Body of pancreas (tissue), 4 donors: Measurements from ENCODE around the gene TIFAB. TPM values are rescaled to one million over a fixed set of nuclear protein-coding genes. Genes with fewer than 3 reads are reported as not detected.

Experiments
- ATAC-seq: fragments of 150-250 bp; one replicate; pipeline ENCODE4 v1.9.1; 2016
- DNase-seq, 4 donors: peaks; one replicate each; pipeline ENCODE4 v3.0.0-alpha.2; 2019
- H3K27ac ChIP-seq, 4 donors: fragments of 200-600 bp; sonication (generic); 1 replicate in 3 of 4; 2 replicates in 1 of 4; pipeline versions ENCODE4 v1.5.1 to v1.6.1; 2016 to 2019; ENCODE audit warnings: mild to moderate bottlenecking in 1 of 4, mixed read lengths in 1 of 4, moderate library complexity in 1 of 4
- H3K27me3 ChIP-seq, 2 donors: fragments of 200-600 bp; sonication (generic); one replicate each; pipeline ENCODE4 v1.6.0; 2016; ENCODE audit warnings: mild to moderate bottlenecking in 1 of 2
- H3K36me3 ChIP-seq, 2 donors: fragments of 200-600 bp; sonication (generic); replicated peaks in 1 of 2; 2 replicates each; pipeline ENCODE4 v1.5.1; 2016; ENCODE audit warnings: low read depth in 2 of 2; ENCODE audit not compliant: insufficient read depth in 1 of 2
- H3K4me1 ChIP-seq: fragments of 200-600 bp; sonication (generic); one replicate; pipeline ENCODE4 v1.6.0; 2016
- H3K4me3 ChIP-seq, 2 donors: fragments of 200-600 bp; sonication (generic); 1 replicate in 1 of 2; 2 replicates in 1 of 2; pipeline ENCODE4 v1.5.1; 2016 to 2019
- H3K9me3 ChIP-seq, 3 donors: fragments of 200-600 bp; sonication (generic); 1 replicate in 2 of 3; 2 replicates in 1 of 3; pipeline ENCODE4 v1.5.1; 2016
- POLR2A ChIP-seq, 3 donors: fragments of 450-650 bp; IDR thresholded peaks; one replicate each; pipeline ENCODE4 v1.6.1; 2016; ENCODE audit warnings: antibody characterized with exemption in 3 of 3, mild to moderate bottlenecking in 2 of 3
- WGBS, 2 donors: methylation state at CpG; one replicate each; pipeline ENCODE4 v1.1.5; 2017; 5-methylcytosine and 5-hydroxymethylcytosine counted together
- intact Hi-C: fragments of 100-400 bp; cut with DNase I; formaldehyde crosslinking; loops from one replicate; pipeline ENCODE4 v1.15.1; 2023
- total RNA-seq, 2 donors: library from RNA; depleted of rRNA; stranded (reverse); fragments of >200 nt; gene quantifications; one replicate each; pipeline ENCODE4 v1.1.0, GENCODE V29; 2016
- TF ChIP-seq, protein P1 (sequence below), 7 experiments: fragments of 450-650 bp in 4 of 7; fragments of 200-600 bp in 3 of 7; sonication (generic) in 3 of 7; IDR thresholded peaks; one replicate each; pipeline ENCODE4 v1.5.1; 2016 to 2019; ENCODE audit warnings: antibody characterized with exemption in 7 of 7

Gene TIFAB
- total RNA-seq, 2 donors from 2014 or later, result not detected

DNA sequence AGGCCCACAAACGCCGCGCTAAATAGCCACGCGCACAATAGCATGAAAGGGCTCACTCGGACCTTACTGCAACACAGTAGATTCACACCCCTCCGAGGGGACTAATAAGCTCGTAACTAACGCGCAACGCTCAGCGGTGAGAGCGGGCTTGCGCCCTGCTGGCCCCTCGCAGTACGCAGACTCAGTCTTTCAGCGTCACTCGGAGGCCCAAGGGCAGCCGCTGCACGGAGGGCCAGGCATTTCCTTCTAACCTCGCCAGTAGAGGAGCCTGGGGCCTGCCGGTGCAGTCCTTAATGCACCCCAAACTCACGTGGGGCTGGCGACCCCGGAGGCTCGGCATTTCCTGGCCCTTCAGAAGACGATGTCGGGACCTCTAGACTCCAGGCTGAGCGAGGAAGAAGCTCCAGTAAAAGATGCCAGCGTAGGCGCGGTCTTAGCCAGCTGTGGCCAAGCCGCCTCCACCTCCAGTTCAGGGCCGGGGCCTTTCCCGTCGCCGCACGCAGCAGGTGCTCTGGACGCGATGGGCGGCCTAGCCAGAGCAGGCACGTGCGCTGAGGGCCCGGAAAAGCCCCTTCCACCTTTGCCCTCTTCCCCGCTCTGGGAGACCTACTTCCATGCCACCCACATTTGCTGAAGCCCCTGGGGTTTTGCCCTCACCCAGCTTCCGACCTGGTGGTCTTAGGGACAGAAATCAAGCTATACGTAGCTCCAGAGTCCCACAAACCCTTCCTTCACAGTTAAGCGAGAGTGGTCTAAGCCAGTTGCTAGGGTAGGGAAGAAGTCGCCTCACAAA, 38.3 kb upstream of the TIFAB start:
- Histone ChIP-seq H3K36me3 (no peaks in the 10 kb centered on the region), H3K27me3 (peaks cover 0 to 5% of the 10 kb centered on the region in 2 donors), H3K4me3 (no peak overlapping the region), H3K27ac (no peak overlapping the region), H3K9me3 (no peaks in the 10 kb centered on the region), H3K4me1 (peaks cover 22% of the 10 kb centered on the region)
- no peak for ATAC-seq
- DNase-seq, result no peak
- intact Hi-C loops, result no loop called here
- TF ChIP-seq, protein P1, sequence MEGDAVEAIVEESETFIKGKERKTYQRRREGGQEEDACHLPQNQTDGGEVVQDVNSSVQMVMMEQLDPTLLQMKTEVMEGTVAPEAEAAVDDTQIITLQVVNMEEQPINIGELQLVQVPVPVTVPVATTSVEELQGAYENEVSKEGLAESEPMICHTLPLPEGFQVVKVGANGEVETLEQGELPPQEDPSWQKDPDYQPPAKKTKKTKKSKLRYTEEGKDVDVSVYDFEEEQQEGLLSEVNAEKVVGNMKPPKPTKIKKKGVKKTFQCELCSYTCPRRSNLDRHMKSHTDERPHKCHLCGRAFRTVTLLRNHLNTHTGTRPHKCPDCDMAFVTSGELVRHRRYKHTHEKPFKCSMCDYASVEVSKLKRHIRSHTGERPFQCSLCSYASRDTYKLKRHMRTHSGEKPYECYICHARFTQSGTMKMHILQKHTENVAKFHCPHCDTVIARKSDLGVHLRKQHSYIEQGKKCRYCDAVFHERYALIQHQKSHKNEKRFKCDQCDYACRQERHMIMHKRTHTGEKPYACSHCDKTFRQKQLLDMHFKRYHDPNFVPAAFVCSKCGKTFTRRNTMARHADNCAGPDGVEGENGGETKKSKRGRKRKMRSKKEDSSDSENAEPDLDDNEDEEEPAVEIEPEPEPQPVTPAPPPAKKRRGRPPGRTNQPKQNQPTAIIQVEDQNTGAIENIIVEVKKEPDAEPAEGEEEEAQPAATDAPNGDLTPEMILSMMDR (IDR thresholded peaks at IDR 0.05), result no peak
- TF ChIP-seq POLR2A (IDR thresholded peaks at IDR 0.05), result no peak
- WGBS, 2 donors, result 7 to 12% methylated on average over 19 to 49 of the region's 49 CpGs

DNA sequence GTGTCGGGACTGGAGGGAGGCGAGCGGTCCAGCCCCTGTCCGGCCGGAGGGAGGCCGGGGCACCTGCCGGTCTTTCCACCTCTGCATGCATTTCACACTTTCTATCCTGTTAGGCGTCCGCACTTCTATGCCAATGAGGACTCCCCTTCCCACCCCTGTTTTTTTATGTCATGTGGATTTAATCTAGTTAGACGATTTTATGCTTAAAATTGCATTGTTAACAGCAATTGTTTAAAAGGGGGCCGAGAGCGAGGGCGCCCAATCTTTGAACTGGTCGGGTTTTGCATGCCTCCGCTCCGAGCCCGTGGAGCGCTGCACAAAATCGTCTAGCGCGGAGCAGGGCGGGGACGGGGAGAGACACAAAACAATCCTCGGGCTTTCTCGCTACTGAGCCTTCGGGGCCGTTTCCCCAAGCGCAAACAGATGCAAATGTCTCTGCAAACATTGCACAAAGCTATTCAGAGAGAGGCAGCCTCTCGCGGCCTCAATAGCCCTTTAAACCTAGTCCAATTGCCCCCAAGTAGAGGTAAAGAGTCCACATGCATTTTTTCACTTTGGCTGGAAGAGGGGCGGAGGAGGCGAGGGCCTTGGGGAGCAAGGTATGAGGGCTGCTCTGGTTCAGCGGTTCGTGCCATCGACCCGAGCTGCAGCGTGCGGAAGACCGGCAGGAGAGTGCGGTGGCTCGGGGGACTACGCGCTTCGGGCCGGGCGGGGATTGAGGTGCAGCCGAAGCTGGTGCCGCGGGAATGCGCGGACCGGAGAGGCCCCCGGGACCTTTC, 37.5 kb upstream of the TIFAB start:
- Histone ChIP-seq H3K4me3 (no peak overlapping the region), H3K27me3 (peaks cover 0 to 5% of the 10 kb centered on the region in 2 donors), H3K36me3 (no peaks in the 10 kb centered on the region), H3K9me3 (no peaks in the 10 kb centered on the region), H3K4me1 (peaks cover 22% of the 10 kb centered on the region), H3K27ac (no peak overlapping the region)
- TF ChIP-seq, protein P1 (IDR thresholded peaks at IDR 0.05), result no peak
- no peak for TF ChIP-seq POLR2A (IDR thresholded peaks at IDR 0.05)
- DNase-seq (no peak), ATAC-seq (no peak)
- intact Hi-C loops, result no loop called here
- WGBS, 2 donors, result 3 to 6% methylated on average over 47 to 53 of the region's 53 CpGs

DNA sequence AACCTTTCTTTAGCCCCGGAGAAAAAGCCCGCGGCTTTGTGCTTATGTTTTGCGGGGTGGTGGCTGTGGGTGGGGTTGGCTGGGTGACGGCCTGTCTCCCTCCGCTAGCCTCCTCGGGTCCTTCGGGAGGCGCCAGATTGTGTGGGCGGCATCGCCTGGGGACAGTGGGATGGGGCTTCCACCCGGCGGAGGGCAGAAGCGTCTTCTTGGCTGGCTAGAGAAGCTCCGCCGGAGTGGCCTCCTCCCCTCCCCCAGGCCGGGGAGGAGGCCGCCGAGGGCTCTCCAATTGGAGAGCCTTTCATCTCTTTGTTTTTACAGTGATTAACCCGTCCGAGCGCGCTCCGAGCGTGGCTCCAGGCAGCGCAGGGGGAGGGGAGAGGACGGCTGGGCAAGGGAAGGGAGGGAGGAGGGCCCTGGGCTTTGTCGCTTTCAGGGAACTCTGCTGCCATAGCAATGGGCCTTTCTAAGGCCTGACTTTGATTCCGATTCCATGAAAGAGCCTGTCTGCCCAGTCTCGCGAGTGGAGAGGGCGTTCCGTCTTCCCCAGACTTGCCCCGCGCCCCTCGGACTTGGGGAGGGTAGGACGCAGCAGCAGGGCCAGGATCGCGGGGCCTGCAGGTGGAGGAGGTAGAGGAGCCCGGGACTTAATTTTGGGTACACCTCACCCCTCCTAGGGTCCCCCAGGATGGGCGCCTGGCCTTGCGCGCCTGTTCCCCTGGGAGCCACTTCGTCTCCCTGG, 36.7 kb upstream of the TIFAB start:
- Histone ChIP-seq H3K27ac (no peak overlapping the region), H3K36me3 (no peaks in the 10 kb centered on the region), H3K27me3 (peaks cover 0 to 5% of the 10 kb centered on the region in 2 donors), H3K9me3 (no peaks in the 10 kb centered on the region), H3K4me1 (peaks cover 22% of the 10 kb centered on the region), H3K4me3 (no peak overlapping the region)
- TF ChIP-seq, protein P1 (IDR thresholded peaks at IDR 0.05), result no peak
- DNase-seq, result no peak
- intact Hi-C loops, result no loop called here
- ATAC-seq, result no peak
- 1% methylated on average over 20 to 44 of the region's 44 CpGs for WGBS, 2 donors

DNA sequence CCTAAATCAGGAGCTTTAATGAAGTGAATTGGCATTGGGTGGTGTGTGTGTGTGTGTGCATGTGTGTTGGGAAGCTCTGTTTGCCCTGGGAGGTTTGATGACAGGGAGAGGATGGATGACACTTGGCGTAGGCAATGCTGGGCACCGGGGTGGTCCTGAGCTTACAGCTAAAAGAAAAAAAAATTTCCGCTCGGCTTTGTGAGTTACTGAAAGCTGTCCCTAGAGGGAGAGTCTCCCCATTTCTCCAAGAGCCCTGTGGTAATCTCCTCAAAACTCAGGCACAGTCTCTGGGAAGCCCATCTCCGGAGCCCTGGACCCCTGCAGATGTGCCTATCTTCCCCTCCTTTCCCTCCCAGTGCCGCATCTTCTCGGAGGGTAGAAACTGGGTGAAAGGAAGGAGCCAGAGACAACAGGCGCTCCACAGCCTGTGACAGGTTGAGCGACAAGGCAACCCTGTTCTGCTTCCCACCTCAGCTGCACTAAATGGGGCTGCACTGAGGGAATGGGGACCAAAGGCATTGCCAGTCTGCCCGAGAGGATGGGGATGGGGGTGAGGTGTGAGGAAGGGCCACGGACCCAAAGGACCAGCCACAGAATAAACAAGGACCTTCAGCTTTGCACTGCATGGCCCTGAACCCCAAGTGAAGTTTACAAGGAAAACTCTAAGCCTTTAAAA, 35.8 kb upstream of the TIFAB start:
- H3K9me3 ChIP-seq, result no peaks in the 10 kb centered on the region
- H3K4me1 ChIP-seq, result peaks cover 22% of the 10 kb centered on the region
- TF ChIP-seq, protein P1 (IDR thresholded peaks at IDR 0.05), result no peak
- TF ChIP-seq POLR2A (IDR thresholded peaks at IDR 0.05), result no peak
- H3K27me3 ChIP-seq, result peaks cover 0 to 5% of the 10 kb centered on the region in 2 donors
- H3K36me3 ChIP-seq, result no peaks in the 10 kb centered on the region
- intact Hi-C loops, result no loop called here
- H3K4me3 ChIP-seq, result no peak overlapping the region
- no peak for ATAC-seq
- WGBS, 2 donors, result 13 to 15% methylated on average over 11 of the region's 11 CpGs
- DNase-seq, result no peak
- no peak overlapping the region for H3K27ac ChIP-seq
